ENCODE measurements around the gene ARID5B. TPM values are rescaled to one million over a fixed set of nuclear protein-coding genes. Genes with fewer than 3 reads are reported as not detected.

ARID5B gene
- total RNA-seq, 2 donors from 2014 or later: 67.9 to 90.1 TPM

DNA sequence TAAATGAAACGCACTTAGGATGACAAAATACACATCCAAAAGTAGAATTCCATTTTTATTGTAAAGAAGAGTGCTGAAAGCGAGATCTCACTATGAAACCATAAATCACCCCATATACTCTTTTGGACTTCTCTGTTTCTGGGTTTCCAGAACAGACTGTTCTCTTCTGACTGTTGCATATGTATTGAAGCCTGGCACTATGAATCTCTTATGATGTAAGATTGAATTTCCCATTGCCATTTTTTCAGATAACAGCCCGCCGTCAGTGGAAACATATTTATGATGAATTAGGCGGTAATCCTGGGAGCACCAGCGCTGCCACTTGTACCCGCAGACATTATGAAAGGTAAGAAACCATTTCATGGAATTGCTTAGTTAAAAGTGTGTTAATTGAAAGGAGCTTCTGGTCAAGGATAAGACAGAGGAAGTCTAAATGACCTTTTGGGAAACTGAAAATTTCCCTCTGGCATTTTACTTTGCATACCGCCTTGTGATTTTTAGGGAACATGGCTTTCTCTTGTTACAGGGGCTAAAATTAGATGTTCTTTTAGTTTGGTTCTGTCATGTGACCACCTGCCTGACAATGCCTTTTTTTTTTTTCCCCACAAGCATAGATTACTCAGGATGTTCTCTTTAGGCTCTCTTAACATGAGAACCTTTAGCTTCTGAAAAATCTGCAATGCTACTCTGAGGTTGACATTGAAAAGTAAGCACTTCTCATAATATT lies 168.1 kb downstream of the ARID5B start:
- H3K36me3 ChIP-seq: no peaks in the 10 kb centered on the region
- H3K4me1 ChIP-seq (replicated peaks): peaks cover 2% of the 10 kb centered on the region
- no peak overlapping the region for H3K4me3 ChIP-seq
- WGBS: 81% methylated on average over 8 of the region's 8 CpGs
- H3K27me3 ChIP-seq (replicated peaks; ENCODE audit: insufficient read depth): no peaks in the 10 kb centered on the region
- DNase-seq (ENCODE audit: low spot score): no peak
- H3K27ac ChIP-seq: peak overlapping the region; percentile 0 to 16
- H3K9me3 ChIP-seq: no peaks in the 10 kb centered on the region
- no peak for TF ChIP-seq POLR2AphosphoS5 (IDR thresholded peaks at IDR 0.05)
- no peak for TF ChIP-seq POLR2A (IDR thresholded peaks at IDR 0.05)
- TF ChIP-seq, protein P1, sequence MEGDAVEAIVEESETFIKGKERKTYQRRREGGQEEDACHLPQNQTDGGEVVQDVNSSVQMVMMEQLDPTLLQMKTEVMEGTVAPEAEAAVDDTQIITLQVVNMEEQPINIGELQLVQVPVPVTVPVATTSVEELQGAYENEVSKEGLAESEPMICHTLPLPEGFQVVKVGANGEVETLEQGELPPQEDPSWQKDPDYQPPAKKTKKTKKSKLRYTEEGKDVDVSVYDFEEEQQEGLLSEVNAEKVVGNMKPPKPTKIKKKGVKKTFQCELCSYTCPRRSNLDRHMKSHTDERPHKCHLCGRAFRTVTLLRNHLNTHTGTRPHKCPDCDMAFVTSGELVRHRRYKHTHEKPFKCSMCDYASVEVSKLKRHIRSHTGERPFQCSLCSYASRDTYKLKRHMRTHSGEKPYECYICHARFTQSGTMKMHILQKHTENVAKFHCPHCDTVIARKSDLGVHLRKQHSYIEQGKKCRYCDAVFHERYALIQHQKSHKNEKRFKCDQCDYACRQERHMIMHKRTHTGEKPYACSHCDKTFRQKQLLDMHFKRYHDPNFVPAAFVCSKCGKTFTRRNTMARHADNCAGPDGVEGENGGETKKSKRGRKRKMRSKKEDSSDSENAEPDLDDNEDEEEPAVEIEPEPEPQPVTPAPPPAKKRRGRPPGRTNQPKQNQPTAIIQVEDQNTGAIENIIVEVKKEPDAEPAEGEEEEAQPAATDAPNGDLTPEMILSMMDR (IDR thresholded peaks at IDR 0.05): no peak
- intact Hi-C loops (cut with DNase I): no loop called here

DNA sequence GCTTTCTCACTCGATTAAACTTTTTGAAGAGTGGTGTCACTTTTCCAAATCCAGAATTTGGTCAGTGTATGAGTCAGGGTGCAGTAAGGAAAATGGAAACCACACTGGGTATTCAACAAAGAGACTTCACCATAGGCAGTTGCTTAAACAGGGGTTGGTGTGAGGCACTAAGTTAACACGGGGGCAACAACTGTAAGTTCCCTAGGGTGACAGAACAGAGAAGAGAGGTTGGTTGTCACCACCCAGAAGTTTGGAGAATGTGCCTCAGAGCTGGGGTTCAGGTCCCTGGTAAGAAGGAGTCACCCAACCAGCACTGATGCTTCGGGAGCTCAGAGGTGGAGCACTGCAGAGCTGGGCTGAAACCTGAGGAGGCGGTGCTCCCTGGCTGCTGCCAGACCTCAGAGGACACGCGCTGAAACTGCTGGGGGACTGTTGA lies 170.4 kb downstream of the ARID5B start:
- Histone ChIP-seq H3K9me3 (no peaks in the 10 kb centered on the region), H3K36me3 (no peaks in the 10 kb centered on the region), H3K4me3 (no peak overlapping the region), H3K27ac (no peak overlapping the region), H3K4me1 (replicated peaks) (peaks cover 21% of the 10 kb centered on the region), H3K27me3 (replicated peaks; ENCODE audit: insufficient read depth) (no peaks in the 10 kb centered on the region)
- WGBS: 87% methylated on average over 6 of the region's 6 CpGs
- TF ChIP-seq, protein P1 (IDR thresholded peaks at IDR 0.05): no peak
- TF ChIP-seq POLR2AphosphoS5 (IDR thresholded peaks at IDR 0.05) (no peak), POLR2A (IDR thresholded peaks at IDR 0.05) (no peak)
- intact Hi-C loops (cut with DNase I): no loop called here
- DNase-seq (ENCODE audit: low spot score): no peak

DNA sequence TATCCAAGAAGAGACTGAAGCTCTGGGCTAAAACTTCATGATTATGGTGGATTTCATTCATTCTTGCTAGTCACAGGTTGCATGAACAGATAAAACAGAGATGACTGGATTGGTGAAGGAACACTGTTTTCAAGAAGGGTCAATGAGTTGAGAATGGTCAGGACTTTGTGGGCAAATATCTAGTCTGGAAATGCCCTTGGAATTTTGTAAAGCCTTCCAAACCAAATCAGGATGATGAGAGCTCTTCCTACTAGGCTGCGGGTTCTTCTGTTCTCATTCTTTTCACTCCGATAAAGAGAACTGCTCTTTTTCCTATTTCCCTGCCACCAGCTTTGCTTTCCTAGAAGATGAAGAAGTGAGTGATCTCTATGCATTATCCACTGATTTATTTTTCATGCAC lies 171.4 kb downstream of the ARID5B start:
- Histone ChIP-seq H3K4me1 (replicated peaks) (peaks cover 23% of the 10 kb centered on the region), H3K9me3 (no peaks in the 10 kb centered on the region), H3K27ac (no peak overlapping the region), H3K4me3 (no peak overlapping the region), H3K36me3 (no peaks in the 10 kb centered on the region), H3K27me3 (replicated peaks; ENCODE audit: insufficient read depth) (no peaks in the 10 kb centered on the region)
- 69% methylated on average over 2 of the region's 2 CpGs for WGBS
- TF ChIP-seq POLR2AphosphoS5 (IDR thresholded peaks at IDR 0.05) (no peak), POLR2A (IDR thresholded peaks at IDR 0.05) (no peak)
- TF ChIP-seq, protein P1 (IDR thresholded peaks at IDR 0.05): no peak
- DNase-seq (ENCODE audit: low spot score): no peak
- intact Hi-C loops (cut with DNase I): no loop called here

DNA sequence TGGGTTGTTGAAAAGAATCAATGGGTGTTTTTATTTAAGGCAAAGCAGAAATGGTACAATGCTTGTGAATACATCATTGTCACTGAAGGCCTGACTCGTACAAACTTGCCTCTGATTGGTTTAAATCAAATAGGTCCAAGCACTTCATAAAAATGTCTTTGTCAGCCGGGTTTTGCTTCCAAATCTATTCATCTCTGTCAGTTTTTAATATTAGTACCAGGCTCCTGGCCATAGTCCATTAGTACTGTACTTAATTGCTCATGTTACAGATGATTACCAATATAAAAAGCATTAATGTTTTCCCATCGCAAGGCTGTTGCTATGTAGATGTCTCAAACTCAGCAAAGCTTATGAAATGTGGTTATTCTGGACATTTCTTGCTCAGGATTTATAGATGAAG lies 171.9 kb downstream of the ARID5B start:
- intact Hi-C loops (cut with DNase I): no loop called here
- no peaks in the 10 kb centered on the region for H3K27me3 ChIP-seq (replicated peaks; ENCODE audit: insufficient read depth)
- H3K4me3 ChIP-seq: no peak overlapping the region
- H3K27ac ChIP-seq: no peak overlapping the region
- WGBS: 12% methylated on average over 3 of the region's 3 CpGs
- no peak for DNase-seq (ENCODE audit: low spot score)
- peaks cover 23% of the 10 kb centered on the region for H3K4me1 ChIP-seq (replicated peaks)
- no peaks in the 10 kb centered on the region for H3K36me3 ChIP-seq
- no peaks in the 10 kb centered on the region for H3K9me3 ChIP-seq
- TF ChIP-seq POLR2A (IDR thresholded peaks at IDR 0.05): no peak
- no peak for TF ChIP-seq POLR2AphosphoS5 (IDR thresholded peaks at IDR 0.05)
- TF ChIP-seq, protein P1 (IDR thresholded peaks at IDR 0.05): no peak

DNA sequence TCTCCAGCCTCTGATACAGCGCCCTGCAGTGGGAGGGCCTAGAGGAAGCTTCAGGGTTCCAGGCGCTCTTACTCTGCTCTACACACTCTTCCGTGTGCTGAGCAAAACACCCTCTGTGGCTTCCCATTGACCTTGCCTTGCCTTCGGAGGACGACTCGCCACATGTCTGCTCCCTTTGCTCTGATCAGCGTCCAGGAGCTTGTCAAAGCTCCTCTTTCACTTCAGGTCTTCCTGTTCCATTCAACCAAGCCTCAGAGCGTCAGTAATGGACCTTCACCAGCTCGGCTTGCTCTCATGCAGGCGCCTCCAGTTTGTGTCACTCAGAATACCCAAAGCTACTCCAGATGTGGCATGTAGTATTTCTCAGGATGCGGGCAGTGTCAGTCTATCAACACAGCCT lies 173.9 kb downstream of the ARID5B start:
- no peaks in the 10 kb centered on the region for H3K9me3 ChIP-seq
- intact Hi-C loops (cut with DNase I): no loop called here
- DNase-seq (ENCODE audit: low spot score): no peak
- TF ChIP-seq POLR2AphosphoS5 (IDR thresholded peaks at IDR 0.05) (no peak), POLR2A (IDR thresholded peaks at IDR 0.05) (no peak)
- TF ChIP-seq, protein P1 (IDR thresholded peaks at IDR 0.05): no peak
- no peaks in the 10 kb centered on the region for H3K27me3 ChIP-seq (replicated peaks; ENCODE audit: insufficient read depth)
- H3K36me3 ChIP-seq: no peaks in the 10 kb centered on the region
- peak overlapping the region; percentile 34 to 61 for H3K27ac ChIP-seq
- no peak overlapping the region for H3K4me3 ChIP-seq
- peaks cover 23% of the 10 kb centered on the region for H3K4me1 ChIP-seq (replicated peaks)
- 52% methylated on average over 11 of the region's 11 CpGs for WGBS

All from prostate gland (tissue), 2 donors.